ENCODE data around the gene XRCC2.

DNA sequence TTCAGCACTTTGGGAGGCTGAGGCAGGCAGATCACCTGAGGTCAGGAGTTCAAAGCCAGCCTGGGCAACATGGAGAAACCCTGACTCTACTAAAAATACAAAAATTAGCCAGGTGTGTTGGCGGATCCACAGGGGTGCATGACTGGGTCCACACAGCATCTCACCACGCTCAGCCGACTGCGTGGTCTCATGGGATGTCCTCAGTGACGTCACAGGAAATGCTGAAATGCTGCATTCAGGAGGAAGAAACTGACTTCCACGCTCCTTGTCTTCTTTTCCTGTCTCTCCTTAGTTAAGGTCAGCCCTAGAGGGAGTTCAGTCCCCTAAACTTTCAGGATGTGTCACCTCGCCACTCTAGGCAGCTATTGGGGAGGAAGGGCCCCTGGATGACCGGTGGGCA lies 42.9 kb downstream of the XRCC2 start:
- TF ChIP-seq, protein P1, sequence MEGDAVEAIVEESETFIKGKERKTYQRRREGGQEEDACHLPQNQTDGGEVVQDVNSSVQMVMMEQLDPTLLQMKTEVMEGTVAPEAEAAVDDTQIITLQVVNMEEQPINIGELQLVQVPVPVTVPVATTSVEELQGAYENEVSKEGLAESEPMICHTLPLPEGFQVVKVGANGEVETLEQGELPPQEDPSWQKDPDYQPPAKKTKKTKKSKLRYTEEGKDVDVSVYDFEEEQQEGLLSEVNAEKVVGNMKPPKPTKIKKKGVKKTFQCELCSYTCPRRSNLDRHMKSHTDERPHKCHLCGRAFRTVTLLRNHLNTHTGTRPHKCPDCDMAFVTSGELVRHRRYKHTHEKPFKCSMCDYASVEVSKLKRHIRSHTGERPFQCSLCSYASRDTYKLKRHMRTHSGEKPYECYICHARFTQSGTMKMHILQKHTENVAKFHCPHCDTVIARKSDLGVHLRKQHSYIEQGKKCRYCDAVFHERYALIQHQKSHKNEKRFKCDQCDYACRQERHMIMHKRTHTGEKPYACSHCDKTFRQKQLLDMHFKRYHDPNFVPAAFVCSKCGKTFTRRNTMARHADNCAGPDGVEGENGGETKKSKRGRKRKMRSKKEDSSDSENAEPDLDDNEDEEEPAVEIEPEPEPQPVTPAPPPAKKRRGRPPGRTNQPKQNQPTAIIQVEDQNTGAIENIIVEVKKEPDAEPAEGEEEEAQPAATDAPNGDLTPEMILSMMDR (IDR thresholded peaks at IDR 0.05 in 4 of 5, conservative IDR thresholded peaks at IDR 0.05 in 1 of 5) = no peak
- TF ChIP-seq POLR2A (IDR thresholded peaks at IDR 0.05) = no peak
